Measurements from ENCODE around the gene KCNJ3. TPM values are rescaled to one million over a fixed set of nuclear protein-coding genes. Genes with fewer than 3 reads are reported as not detected.

KCNJ3 gene
- total RNA-seq, 1 donor from 2014 or later: 3.6 TPM

DNA sequence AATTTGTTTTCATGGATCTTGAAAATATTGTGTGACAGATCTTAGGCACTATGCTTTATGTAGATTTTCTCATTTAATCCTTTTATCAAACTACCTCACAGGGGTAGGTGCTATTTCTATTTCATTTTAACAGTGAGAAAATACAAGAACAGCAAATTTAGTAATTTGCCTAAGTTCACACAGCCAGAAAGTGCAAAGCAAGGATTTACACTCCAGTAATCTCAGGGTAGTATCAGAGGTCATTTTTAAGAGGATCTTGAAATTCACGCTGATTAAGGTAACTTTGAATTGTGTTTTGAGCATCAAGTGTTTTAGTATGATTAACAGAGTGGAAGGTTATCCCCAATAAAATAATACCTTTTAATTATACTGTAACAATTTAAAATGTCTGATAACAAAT, 10.1 kb upstream of the KCNJ3 start:
- H3K36me3 Mint-ChIP-seq (ENCODE audit: unreplicated experiment): no peaks in the 10 kb centered on the region
- H3K27ac Mint-ChIP-seq (ENCODE audit: unreplicated experiment): no peak overlapping the region
- no peaks in the 10 kb centered on the region for H3K4me1 Mint-ChIP-seq (ENCODE audit: low read depth, unreplicated experiment)
- DNase-seq: no peak
- TF ChIP-seq CTCF (IDR thresholded peaks at IDR 0.05; ENCODE audit: partially characterized antibody, unreplicated experiment): no peak
- no peak overlapping the region for H3K4me3 Mint-ChIP-seq (ENCODE audit: unreplicated experiment)
- no peaks in the 10 kb centered on the region for H3K27me3 Mint-ChIP-seq (ENCODE audit: unreplicated experiment)
- H3K9me3 Mint-ChIP-seq (ENCODE audit: unreplicated experiment): no peaks in the 10 kb centered on the region

GRCh38 chr2:154689158-154689557, 9.3 kb upstream of the KCNJ3 start:
- Mint-ChIP-seq H3K4me3 (ENCODE audit: unreplicated experiment) (no peak overlapping the region), H3K27me3 (ENCODE audit: unreplicated experiment) (no peaks in the 10 kb centered on the region), H3K27ac (ENCODE audit: unreplicated experiment) (no peak overlapping the region), H3K4me1 (ENCODE audit: low read depth, unreplicated experiment) (no peaks in the 10 kb centered on the region), H3K36me3 (ENCODE audit: unreplicated experiment) (no peaks in the 10 kb centered on the region), H3K9me3 (ENCODE audit: unreplicated experiment) (no peaks in the 10 kb centered on the region)
- no peak for DNase-seq
- TF ChIP-seq CTCF (IDR thresholded peaks at IDR 0.05; ENCODE audit: partially characterized antibody, unreplicated experiment): no peak

- Mint-ChIP-seq H3K36me3 (ENCODE audit: unreplicated experiment) (no peaks in the 10 kb centered on the region), H3K4me1 (ENCODE audit: low read depth, unreplicated experiment) (peaks cover 5% of the 10 kb centered on the region), H3K27me3 (ENCODE audit: unreplicated experiment) (peaks cover 5% of the 10 kb centered on the region), H3K9me3 (ENCODE audit: unreplicated experiment) (peaks cover 4% of the 10 kb centered on the region), H3K4me3 (ENCODE audit: unreplicated experiment) (no peak overlapping the region), H3K27ac (ENCODE audit: unreplicated experiment) (no peak overlapping the region)
- no peak for TF ChIP-seq CTCF (IDR thresholded peaks at IDR 0.05; ENCODE audit: partially characterized antibody, unreplicated experiment)
- no peak for DNase-seq
Measured at GRCh38 chr2:154692927-154693326, 5.6 kb upstream of the KCNJ3 start.

GRCh38 chr2:154693741-154694340, 4.7 kb upstream of the KCNJ3 start:
- no peak overlapping the region for H3K27ac Mint-ChIP-seq (ENCODE audit: unreplicated experiment)
- H3K27me3 Mint-ChIP-seq (ENCODE audit: unreplicated experiment): peaks cover 5% of the 10 kb centered on the region
- TF ChIP-seq CTCF (IDR thresholded peaks at IDR 0.05; ENCODE audit: partially characterized antibody, unreplicated experiment): no peak
- peaks cover 5% of the 10 kb centered on the region for H3K4me1 Mint-ChIP-seq (ENCODE audit: low read depth, unreplicated experiment)
- DNase-seq: no peak
- peaks cover 6% of the 10 kb centered on the region for H3K9me3 Mint-ChIP-seq (ENCODE audit: unreplicated experiment)
- no peaks in the 10 kb centered on the region for H3K36me3 Mint-ChIP-seq (ENCODE audit: unreplicated experiment)
- no peak overlapping the region for H3K4me3 Mint-ChIP-seq (ENCODE audit: unreplicated experiment)

DNA sequence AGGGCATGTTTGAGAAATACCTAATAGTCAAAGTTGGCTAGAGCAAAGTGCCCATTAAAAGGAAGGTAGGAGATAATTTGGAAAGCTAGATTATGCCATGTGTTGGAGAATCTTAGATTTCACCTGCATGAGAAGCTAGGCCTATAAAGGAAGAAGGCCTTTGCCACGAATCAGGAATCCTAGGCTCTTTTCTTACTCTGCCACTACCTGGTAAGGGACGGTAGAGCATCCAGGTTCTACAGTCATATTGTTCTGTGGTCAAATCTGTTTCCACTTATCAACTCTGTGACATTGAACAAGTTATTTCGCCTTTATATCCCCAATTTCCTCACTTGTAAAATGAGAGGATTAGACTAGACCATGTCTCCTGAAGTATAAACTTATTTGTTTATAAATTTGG, 3.6 kb upstream of the KCNJ3 start:
- no peak for DNase-seq
- Mint-ChIP-seq H3K36me3 (ENCODE audit: unreplicated experiment) (peaks cover 8% of the 10 kb centered on the region), H3K27me3 (ENCODE audit: unreplicated experiment) (peaks cover 13% of the 10 kb centered on the region), H3K4me1 (ENCODE audit: low read depth, unreplicated experiment) (peaks cover 13% of the 10 kb centered on the region), H3K9me3 (ENCODE audit: unreplicated experiment) (peaks cover 13% of the 10 kb centered on the region), H3K4me3 (ENCODE audit: unreplicated experiment) (no peak overlapping the region), H3K27ac (ENCODE audit: unreplicated experiment) (no peak overlapping the region)
- no peak for TF ChIP-seq CTCF (IDR thresholded peaks at IDR 0.05; ENCODE audit: partially characterized antibody, unreplicated experiment)

All from glutamatergic neuron (in vitro differentiated cells).